B cell (primary cell): ENCODE measurements around the gene C3. TPM values are rescaled to one million over a fixed set of nuclear protein-coding genes. Genes with fewer than 3 reads are reported as not detected.
A peak's percentile ranks its signal among the peaks of the same experiment; 100 is the strongest.

Experiments
- ATAC-seq: fragments of 200-7000 bp; cut with Tn5 transposase; one replicate; pipeline ENCODE4 v1.10.0; 2021; ENCODE audit warnings: low read depth, mild to moderate bottlenecking, moderate number of reproducible peaks, moderate library complexity
- CTCF ChIA-PET: fragments of 350-600 bp; sonication (Branson Sonifier 250); formaldehyde crosslinking; loops from one replicate; lab custom pipeline; 2021; ENCODE audit warnings: antibody characterized with exemption, inconsistent platforms; lab: Charles Lee
- POLR2A ChIA-PET: fragments of 350-600 bp; sonication (Branson Sonifier 250); formaldehyde crosslinking; loops from one replicate; lab custom pipeline; 2021; ENCODE audit warnings: antibody characterized with exemption; lab: Charles Lee
- DNase-seq: peaks from one replicate; pipeline ENCODE4 v3.0.0; 2013
- H2AFZ ChIP-seq: 2 replicates; pipeline ENCODE4 v1.6.1; 2012; ENCODE audit warnings: mild to moderate bottlenecking, low read depth, low read length; ENCODE audit not compliant: insufficient read depth, poor library complexity, severe bottlenecking
- H3K27ac ChIP-seq, 2 donors: 1 replicate in 1 of 2; 2 replicates in 1 of 2; pipeline ENCODE4 v1.5.1; 2012 to 2013; ENCODE audit warnings: low read length in 2 of 2, mild to moderate bottlenecking in 2 of 2, moderate library complexity in 1 of 2
- H3K27me3 ChIP-seq, 4 experiments: fragments of 200-600 bp in 1 of 4; sonication (generic) in 1 of 4; replicated peaks in 1 of 4; 1 replicate in 2 of 4; 2 replicates in 2 of 4; pipeline versions ENCODE4 v1.6.1 to v1.7.0; 2013 to 2016; ENCODE audit warnings: low read length in 3 of 4, mild to moderate bottlenecking in 2 of 4, mixed read lengths in 1 of 4, moderate library complexity in 1 of 4; ENCODE audit not compliant: insufficient read depth in 4 of 4, control insufficient read depth in 3 of 4; ENCODE audit errors: control extremely low read depth in 1 of 4
- H3K36me3 ChIP-seq, 2 experiments: replicated peaks in 1 of 2; 1 replicate in 1 of 2; 2 replicates in 1 of 2; pipeline versions ENCODE4 v1.6.1 to v1.7.1; 2013; ENCODE audit warnings: low read length in 1 of 2; ENCODE audit not compliant: insufficient read depth in 2 of 2, control insufficient read depth in 1 of 2; ENCODE audit errors: control extremely low read depth in 1 of 2, extremely low read depth in 1 of 2
- H3K4me1 ChIP-seq, 2 donors: fragments of 200-600 bp in 1 of 2; sonication (generic) in 1 of 2; 1 replicate in 1 of 2; 2 replicates in 1 of 2; pipeline versions ENCODE4 v1.5.1 to v1.6.1; 2013 to 2017; ENCODE audit warnings: low read length in 2 of 2; ENCODE audit not compliant: control insufficient read depth in 2 of 2, insufficient read depth in 2 of 2
- H3K4me2 ChIP-seq: replicated peaks from 2 replicates; pipeline ENCODE3; 2012; ENCODE audit warnings: mild to moderate bottlenecking, low read depth, low read length; ENCODE audit not compliant: poor library complexity, severe bottlenecking
- H3K4me3 ChIP-seq, 5 experiments: fragments of 200-600 bp in 1 of 5; sonication (generic) in 1 of 5; 1 replicate in 3 of 5; 2 replicates in 2 of 5; pipeline versions ENCODE4 v1.5.1 to v1.7.0; 2011 to 2016; ENCODE audit warnings: low read length in 4 of 5, mild to moderate bottlenecking in 4 of 5, low read depth in 2 of 5, control low read depth in 1 of 5, moderate library complexity in 1 of 5; ENCODE audit not compliant: insufficient read depth in 1 of 5; ENCODE audit errors: control extremely low read depth in 1 of 5, extremely low read depth in 1 of 5
- H3K79me2 ChIP-seq: fragments of 200-600 bp; sonication (generic); one replicate; pipeline ENCODE4 v1.6.0; 2016; ENCODE audit warnings: low read length; ENCODE audit not compliant: control insufficient read depth, insufficient read depth
- H3K9ac ChIP-seq: fragments of 200-600 bp; sonication (generic); 2 replicates; pipeline ENCODE4 v1.6.1; 2017; ENCODE audit warnings: mild to moderate bottlenecking, low read length, moderate library complexity
- H3K9me3 ChIP-seq, 3 donors: one replicate each; pipeline versions ENCODE4 v1.6.1 to v1.7.1; 2013; ENCODE audit warnings: low read length in 2 of 3; ENCODE audit not compliant: control insufficient read depth in 2 of 3, insufficient read depth in 1 of 3; ENCODE audit errors: control extremely low read depth in 1 of 3
- H4K20me1 ChIP-seq: 2 replicates; pipeline ENCODE4 v1.6.0; 2012; ENCODE audit warnings: mild to moderate bottlenecking, low read length; ENCODE audit not compliant: insufficient read depth, control insufficient read depth, poor library complexity, severe bottlenecking
- H3K27ac Mint-ChIP-seq: one replicate; pipeline ENCODE4 v1.8.0; 2021; ENCODE audit warnings: mixed read lengths
- H3K27me3 Mint-ChIP-seq: one replicate; pipeline ENCODE4 v1.8.0; 2021; ENCODE audit warnings: mixed read lengths
- H3K4me1 Mint-ChIP-seq: one replicate; pipeline ENCODE4 v1.8.0; 2021; ENCODE audit warnings: mixed read lengths
- H3K4me3 Mint-ChIP-seq: one replicate; pipeline ENCODE4 v1.8.0; 2021; ENCODE audit warnings: mixed read lengths
- H3K9me3 Mint-ChIP-seq: one replicate; pipeline ENCODE4 v1.8.0; 2022; ENCODE audit warnings: mixed read lengths; ENCODE audit not compliant: insufficient read depth
- EZH2 ChIP-seq: IDR thresholded peaks from 2 replicates; pipeline ENCODE4 v1.6.1; 2012; ENCODE audit warnings: borderline replicate concordance, low read depth, mild to moderate bottlenecking, moderate library complexity, low read length; ENCODE audit not compliant: insufficient read depth, poor library complexity, severe bottlenecking
- WGBS: methylation state at CpG from one replicate; pipeline ENCODE4 v1.1.5; 2013; ENCODE audit warnings: missing lambda C conversion rate; ENCODE audit not compliant: insufficient coverage; 5-methylcytosine and 5-hydroxymethylcytosine counted together
- intact Hi-C: fragments of 100-400 bp; cut with micrococcal nuclease; formaldehyde crosslinking; loops from one replicate; pipeline ENCODE4 v1.10.0; 2022
- polyA plus RNA-seq: library from polyadenylated mRNA; depleted of rRNA; stranded (reverse); fragments of >200 nt; gene quantifications from 2 replicates; pipeline ENCODE4 v1.2.3, GENCODE V29; 2012
- total RNA-seq, 2 donors: library from RNA; stranded (reverse); fragments of 120-200 nt in 1 of 2; gene quantifications; 1 replicate in 1 of 2; 2 replicates in 1 of 2; pipeline versions ENCODE4 v1.2.3 to v1.2.4, GENCODE V29; 2013 to 2022
- TF ChIP-seq, protein P1 (sequence below): fragments of 200-600 bp; IDR thresholded peaks from one replicate; pipeline ENCODE4 v1.8.0; 2022; ENCODE audit warnings: antibody characterized with exemption, mild to moderate bottlenecking

C3 gene
- total and polyA plus RNA-seq, 2 donors (not counting 1 experiment from before 2014, with no cell fraction given): 0.01 to 0.47 TPM

DNA sequence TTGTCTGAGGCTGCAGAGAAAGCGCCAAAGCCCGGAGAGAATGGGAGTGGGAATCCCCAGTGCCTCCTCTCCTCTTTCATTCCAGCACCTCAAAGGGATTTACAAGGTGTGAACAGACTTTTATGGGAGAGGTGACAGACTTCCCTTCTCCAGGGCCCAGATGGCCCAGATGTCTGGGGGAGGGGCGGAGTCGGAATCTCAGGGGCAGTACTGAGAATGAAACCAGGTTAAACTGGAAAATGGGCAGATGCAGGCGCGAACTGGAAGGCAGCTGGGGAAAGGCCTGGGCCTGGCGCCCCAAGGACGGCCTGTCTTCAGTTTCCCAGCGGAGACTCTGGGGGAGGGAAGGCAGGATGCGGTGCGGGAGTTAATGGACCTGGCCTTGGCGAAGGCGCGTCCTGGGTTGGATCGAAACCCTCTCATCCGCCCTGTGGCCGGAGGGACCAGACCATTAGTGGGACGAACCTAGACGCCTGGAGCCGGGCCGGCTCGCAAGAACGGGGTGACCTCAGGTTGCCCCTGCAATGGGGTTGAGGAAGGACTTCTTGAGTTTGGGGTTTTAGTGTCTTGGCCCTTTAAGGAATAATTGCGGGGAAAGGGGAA is 18.4 kb upstream of the C3 start:
- DNase-seq: no peak
- Histone ChIP-seq H3K9ac (peak overlapping the region; percentile 56), H3K27ac (peak overlapping the region; percentile 58 to 67), H3K9me3 (no peaks in the 10 kb centered on the region), H4K20me1 (no peaks in the 10 kb centered on the region), H3K36me3 (peaks cover 0 to 2% of the 10 kb centered on the region in 2 experiments), H3K27me3 (no peaks in the 10 kb centered on the region), H3K79me2 (peaks cover 10% of the 10 kb centered on the region), H3K4me1 (peaks cover 39 to 51% of the 10 kb centered on the region in 2 donors), H2AFZ (peak overlapping the region; percentile 59), H3K4me3 (peak overlapping the region; percentile 33 to 55 (median 48)), H3K4me2 (peak overlapping the region; percentile 86)
- ChIA-PET POLR2A (interaction anchor here (0.5 to 4.5 kb wide), 14 partner anchors 15 to 1957 kb away, joined by 3 to 17 read pairs (median 4); partner anchors contain the start of genes SH2D3A and VAV1), CTCF (interaction anchor here (0.5 to 5.3 kb wide), 19 partner anchors 10 to 521 kb away, joined by 3 to 118 read pairs (median 5); partner anchors contain the start of genes C3, SH2D3A and VAV1)
- WGBS: 24% methylated on average over 22 of the region's 24 CpGs
- H3K9me3 Mint-ChIP-seq: no peaks in the 10 kb centered on the region
- H3K27ac Mint-ChIP-seq: peak overlapping the region; percentile 99
- no peaks in the 10 kb centered on the region for H3K27me3 Mint-ChIP-seq
- ATAC-seq: no peak
- H3K4me1 Mint-ChIP-seq: peaks cover 39% of the 10 kb centered on the region
- no peak for TF ChIP-seq EZH2
- TF ChIP-seq, protein P1, sequence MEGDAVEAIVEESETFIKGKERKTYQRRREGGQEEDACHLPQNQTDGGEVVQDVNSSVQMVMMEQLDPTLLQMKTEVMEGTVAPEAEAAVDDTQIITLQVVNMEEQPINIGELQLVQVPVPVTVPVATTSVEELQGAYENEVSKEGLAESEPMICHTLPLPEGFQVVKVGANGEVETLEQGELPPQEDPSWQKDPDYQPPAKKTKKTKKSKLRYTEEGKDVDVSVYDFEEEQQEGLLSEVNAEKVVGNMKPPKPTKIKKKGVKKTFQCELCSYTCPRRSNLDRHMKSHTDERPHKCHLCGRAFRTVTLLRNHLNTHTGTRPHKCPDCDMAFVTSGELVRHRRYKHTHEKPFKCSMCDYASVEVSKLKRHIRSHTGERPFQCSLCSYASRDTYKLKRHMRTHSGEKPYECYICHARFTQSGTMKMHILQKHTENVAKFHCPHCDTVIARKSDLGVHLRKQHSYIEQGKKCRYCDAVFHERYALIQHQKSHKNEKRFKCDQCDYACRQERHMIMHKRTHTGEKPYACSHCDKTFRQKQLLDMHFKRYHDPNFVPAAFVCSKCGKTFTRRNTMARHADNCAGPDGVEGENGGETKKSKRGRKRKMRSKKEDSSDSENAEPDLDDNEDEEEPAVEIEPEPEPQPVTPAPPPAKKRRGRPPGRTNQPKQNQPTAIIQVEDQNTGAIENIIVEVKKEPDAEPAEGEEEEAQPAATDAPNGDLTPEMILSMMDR: peak; percentile 8
- intact Hi-C loops: loop anchor here (1.0 to 5.0 kb wide), 6 partner anchors 14 to 366 kb away; partner anchors contain the start of genes ALKBH7, CD70 and VAV1
- peak overlapping the region; percentile 94 for H3K4me3 Mint-ChIP-seq
